AG04449 (cell line): ENCODE results near the gene RAPGEF5.
A peak's percentile ranks its signal among the peaks of the same experiment; 100 is the strongest.

Experiments
- CTCF ChIA-PET: fragments of 350-600 bp; formaldehyde crosslinking; extraction: SDS; loops from one replicate; lab custom pipeline; 2021; ENCODE audit warnings: antibody characterized with exemption; lab: Yijun Ruan, JAX
- POLR2A ChIA-PET: fragments of 400-600, 350-600 bp; formaldehyde crosslinking; extraction: SDS; loops from one replicate; lab custom pipeline; 2020; ENCODE audit warnings: antibody characterized with exemption, inconsistent platforms; lab: Yijun Ruan, JAX
- DNase-seq: peaks from one replicate; pipeline ENCODE4 v3.0.0-alpha.2; 2010; ENCODE audit warnings: low read depth, low spot score
- H3K4me3 ChIP-seq: 2 replicates; pipeline ENCODE4 v1.5.1; 2011; ENCODE audit warnings: low read depth, mild to moderate bottlenecking, control low read depth, low read length
- TF ChIP-seq, protein P1 (sequence below): IDR thresholded peaks from one replicate; pipeline ENCODE4 v1.5.1; 2011; ENCODE audit warnings: mild to moderate bottlenecking, moderate library complexity, low read length, control low read depth, inconsistent platforms; ENCODE audit not compliant: insufficient read depth; ENCODE audit errors: missing control alignments

The RAPGEF5 gene

DNA sequence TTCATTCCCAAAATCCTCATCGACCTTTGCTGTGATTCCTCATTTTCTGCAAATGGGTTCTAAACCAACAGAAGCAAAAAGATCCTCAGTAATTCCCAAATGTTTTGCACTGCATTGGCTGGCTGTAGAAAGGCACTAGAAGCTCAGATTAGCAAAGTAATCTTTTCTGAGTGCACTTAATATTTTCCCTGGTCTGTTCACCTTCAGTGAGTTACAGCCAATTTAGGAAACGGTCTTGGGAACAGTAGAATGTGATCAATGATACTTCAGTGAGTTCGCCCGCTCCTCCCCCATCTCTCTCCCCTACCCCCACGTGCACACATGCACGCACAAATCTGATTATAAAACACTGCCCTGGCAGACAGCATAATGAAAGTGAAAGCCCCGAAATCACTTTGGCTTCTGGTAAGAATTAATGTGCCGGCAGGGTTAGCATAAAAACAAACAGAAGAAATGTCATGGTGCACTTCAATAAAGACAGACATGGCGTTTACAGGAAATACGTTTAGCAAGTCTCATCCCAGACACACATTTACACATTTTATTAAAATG lies 209.9 kb downstream of the RAPGEF5 start:
- DNase-seq: no peak
- TF ChIP-seq, protein P1, sequence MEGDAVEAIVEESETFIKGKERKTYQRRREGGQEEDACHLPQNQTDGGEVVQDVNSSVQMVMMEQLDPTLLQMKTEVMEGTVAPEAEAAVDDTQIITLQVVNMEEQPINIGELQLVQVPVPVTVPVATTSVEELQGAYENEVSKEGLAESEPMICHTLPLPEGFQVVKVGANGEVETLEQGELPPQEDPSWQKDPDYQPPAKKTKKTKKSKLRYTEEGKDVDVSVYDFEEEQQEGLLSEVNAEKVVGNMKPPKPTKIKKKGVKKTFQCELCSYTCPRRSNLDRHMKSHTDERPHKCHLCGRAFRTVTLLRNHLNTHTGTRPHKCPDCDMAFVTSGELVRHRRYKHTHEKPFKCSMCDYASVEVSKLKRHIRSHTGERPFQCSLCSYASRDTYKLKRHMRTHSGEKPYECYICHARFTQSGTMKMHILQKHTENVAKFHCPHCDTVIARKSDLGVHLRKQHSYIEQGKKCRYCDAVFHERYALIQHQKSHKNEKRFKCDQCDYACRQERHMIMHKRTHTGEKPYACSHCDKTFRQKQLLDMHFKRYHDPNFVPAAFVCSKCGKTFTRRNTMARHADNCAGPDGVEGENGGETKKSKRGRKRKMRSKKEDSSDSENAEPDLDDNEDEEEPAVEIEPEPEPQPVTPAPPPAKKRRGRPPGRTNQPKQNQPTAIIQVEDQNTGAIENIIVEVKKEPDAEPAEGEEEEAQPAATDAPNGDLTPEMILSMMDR: no peak
- H3K4me3 ChIP-seq: peak overlapping the region; percentile 9; the same call in 1 of the 2 replicates
- ChIA-PET POLR2A (no interaction called here), CTCF (interaction anchor here (0.8 kb wide), 1 partner anchor 37 kb away, joined by 3 read pairs; no protein-coding TSS in a partner anchor)

DNA sequence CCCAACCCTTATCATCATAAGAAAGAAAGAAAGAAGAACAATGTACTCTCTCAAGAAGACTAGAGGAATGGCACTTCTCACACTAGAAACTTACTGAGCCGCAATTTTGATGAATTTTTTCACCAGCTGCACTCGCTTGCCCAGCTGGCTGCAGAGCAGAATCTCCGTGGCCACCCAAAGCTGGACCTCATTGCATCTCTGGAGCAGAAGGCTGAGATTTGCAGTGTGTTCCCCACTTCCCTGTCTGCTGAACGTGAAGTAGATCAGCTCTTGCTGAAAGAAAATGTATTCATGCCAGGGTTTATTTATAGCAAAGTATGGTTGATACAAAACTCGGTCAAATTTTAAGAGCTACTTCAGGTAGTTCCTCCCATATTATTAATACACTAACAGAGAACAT lies 212.0 kb downstream of the RAPGEF5 start:
- no peak for DNase-seq
- ChIA-PET POLR2A (no interaction called here), CTCF (no interaction called here)
- TF ChIP-seq, protein P1: no peak
- H3K4me3 ChIP-seq: no peak overlapping the region

DNA sequence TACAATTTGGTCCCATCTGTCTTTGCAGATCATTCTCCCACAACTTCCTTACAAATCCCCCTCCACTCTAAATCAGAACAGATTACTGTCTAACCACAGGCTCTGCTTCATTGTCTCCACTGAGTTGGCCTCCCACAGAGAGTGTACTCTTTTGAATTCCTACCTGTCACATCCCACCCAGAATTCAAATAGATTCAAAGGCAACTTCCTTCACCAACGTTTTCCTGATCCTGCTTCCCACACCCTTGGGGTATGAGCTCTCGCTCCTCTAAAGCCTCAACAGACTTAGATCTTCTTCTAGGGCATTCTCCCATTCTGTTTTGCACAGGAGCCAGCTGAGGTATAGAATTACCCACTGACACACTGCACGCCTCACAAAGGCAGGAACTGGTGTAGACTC lies 213.5 kb downstream of the RAPGEF5 start:
- TF ChIP-seq, protein P1: no peak
- DNase-seq: no peak
- POLR2A ChIA-PET: no interaction called here
- CTCF ChIA-PET: no interaction called here
- no peak overlapping the region for H3K4me3 ChIP-seq

DNA sequence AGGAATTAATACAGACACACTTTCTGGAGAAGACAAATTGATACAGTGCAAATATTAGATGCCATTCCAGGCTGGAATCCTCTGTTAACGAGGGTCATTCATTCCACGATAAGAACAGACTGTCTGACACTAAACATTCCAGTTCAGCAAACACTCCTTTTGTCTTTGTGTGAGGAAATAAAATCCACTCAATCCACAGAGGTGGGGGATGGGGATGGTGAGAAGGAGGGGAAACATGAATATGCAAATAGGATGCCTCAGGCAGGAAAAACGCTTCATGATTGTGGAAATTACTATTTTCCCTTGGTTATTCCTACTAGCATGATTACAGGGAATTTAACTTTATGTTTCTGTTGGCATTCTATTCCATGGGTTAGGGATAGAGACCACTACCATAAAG lies 214.4 kb downstream of the RAPGEF5 start:
- CTCF ChIA-PET: interaction anchor here (0.6 to 1.2 kb wide), 2 partner anchors 32 to 42 kb away, joined by 3 read pairs; no protein-coding TSS in a partner anchor
- TF ChIP-seq, protein P1: no peak
- POLR2A ChIA-PET: no interaction called here
- no peak overlapping the region for H3K4me3 ChIP-seq
- DNase-seq: no peak

DNA sequence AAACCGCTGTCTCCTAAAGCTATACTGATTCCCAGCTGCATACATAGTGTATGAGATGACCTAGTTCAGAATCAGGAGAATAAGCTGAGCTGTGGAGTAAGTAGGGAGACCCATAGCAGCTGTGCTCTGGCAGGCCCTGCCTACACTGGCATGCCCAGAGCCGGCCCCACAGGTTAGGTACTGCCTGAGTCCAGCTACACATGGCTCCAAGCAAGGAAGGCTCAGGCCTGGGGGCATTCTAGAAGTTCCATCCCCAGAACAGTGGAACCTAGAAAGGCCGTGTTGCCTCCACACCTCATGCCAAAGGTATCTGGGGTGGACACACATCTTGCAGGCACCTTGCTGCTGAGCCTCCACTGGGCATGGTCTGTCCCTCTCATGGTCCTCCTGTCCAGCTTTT lies 215.6 kb downstream of the RAPGEF5 start:
- ChIA-PET CTCF (interaction anchor here (0.9 to 2.1 kb wide), 4 partner anchors 9 to 348 kb away, joined by 3 to 20 read pairs (median 4); no protein-coding TSS in a partner anchor), POLR2A (no interaction called here)
- TF ChIP-seq, protein P1: no peak
- DNase-seq: no peak
- no peak overlapping the region for H3K4me3 ChIP-seq

DNA sequence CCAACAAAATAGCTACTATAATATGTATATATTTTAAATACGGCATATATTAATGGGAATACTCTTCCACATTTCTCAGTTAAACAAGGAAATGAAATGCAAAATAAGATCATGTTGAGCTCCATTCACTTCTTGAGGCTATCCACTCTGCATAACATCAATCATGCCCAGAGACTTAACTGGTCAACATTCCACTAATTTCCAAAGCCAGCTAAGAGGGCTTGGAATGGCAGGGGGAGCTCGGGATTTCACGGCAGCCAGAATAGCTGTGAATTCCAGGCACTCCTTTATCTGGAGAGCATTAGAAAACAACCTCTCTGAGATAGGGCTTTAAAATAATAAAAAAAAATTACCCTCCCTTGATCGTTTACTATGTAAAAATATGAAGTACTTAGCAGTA lies 216.4 kb downstream of the RAPGEF5 start:
- CTCF ChIA-PET: interaction anchor here (0.9 to 2.1 kb wide), 5 partner anchors 9 to 349 kb away, joined by 3 to 20 read pairs (median 3); no protein-coding TSS in a partner anchor
- DNase-seq: no peak
- POLR2A ChIA-PET: no interaction called here
- no peak overlapping the region for H3K4me3 ChIP-seq
- TF ChIP-seq, protein P1: no peak
